DND-41 (cell line): ENCODE data around the gene GAST.

ENCODE experiments used
- ATAC-seq: fragments of 200-7000 bp; cut with Tn5 transposase; 3 replicates; pipeline ENCODE4 v1.9.1; 2021; ENCODE audit warnings: low read depth; ENCODE audit not compliant: insufficient read depth
- DNase-seq: peaks from one replicate; pipeline ENCODE4 v3.0.0-alpha.2; 2020
- H2AFZ ChIP-seq: 2 replicates; pipeline ENCODE4 v1.6.0; 2012; ENCODE audit warnings: low read depth, low read length
- H3K27ac ChIP-seq: 2 replicates; pipeline ENCODE4 v1.5.1; 2012; ENCODE audit warnings: low read length, inconsistent platforms
- H3K27me3 ChIP-seq: fragments of 200-600 bp; sonication (generic); 2 replicates; pipeline ENCODE4 v1.6.0; 2012; ENCODE audit warnings: low read length, mild to moderate bottlenecking, inconsistent platforms; ENCODE audit not compliant: insufficient read depth, poor library complexity
- H3K36me3 ChIP-seq: 2 replicates; pipeline ENCODE4 v1.5.1; 2012; ENCODE audit warnings: low read length, inconsistent platforms; ENCODE audit not compliant: insufficient read depth
- H3K4me1 ChIP-seq: 2 replicates; pipeline ENCODE4 v1.5.1; 2012; ENCODE audit warnings: mild to moderate bottlenecking, low read length; ENCODE audit not compliant: insufficient read depth
- H3K4me2 ChIP-seq: 2 replicates; pipeline ENCODE4 v1.6.0; 2012; ENCODE audit warnings: mild to moderate bottlenecking, moderate library complexity, low read length, inconsistent platforms; ENCODE audit not compliant: insufficient read depth
- H3K4me3 ChIP-seq, 2 experiments: fragments of 200-600 bp in 1 of 2; shearing (Covaris generic) in 1 of 2; 2 replicates each; pipeline ENCODE4 v1.5.1; 2012 to 2016; ENCODE audit warnings: inconsistent platforms in 2 of 2, low read length in 2 of 2, mild to moderate bottlenecking in 2 of 2, low read depth in 1 of 2, moderate library complexity in 1 of 2
- H3K79me2 ChIP-seq: 2 replicates; pipeline ENCODE4 v1.6.0; 2012; ENCODE audit warnings: low read length, inconsistent platforms; ENCODE audit not compliant: insufficient read depth
- H3K9ac ChIP-seq: 2 replicates; pipeline ENCODE4 v1.6.0; 2012; ENCODE audit warnings: low read depth, mild to moderate bottlenecking, inconsistent platforms, low read length, moderate library complexity
- H3K9me3 ChIP-seq: 2 replicates; pipeline ENCODE4 v1.5.1; 2012; ENCODE audit warnings: low read length, moderate library complexity, mild to moderate bottlenecking, inconsistent platforms; ENCODE audit not compliant: insufficient read depth, severe bottlenecking
- H4K20me1 ChIP-seq: 2 replicates; pipeline ENCODE4 v1.6.0; 2012; ENCODE audit warnings: low read length; ENCODE audit not compliant: insufficient read depth
- EZH2 ChIP-seq: IDR thresholded peaks from 3 replicates; pipeline ENCODE4 v1.6.1; 2012; ENCODE audit warnings: borderline replicate concordance, low read depth, mild to moderate bottlenecking, moderate library complexity, low read length, inconsistent platforms; ENCODE audit not compliant: severe bottlenecking
- TF ChIP-seq, protein P1 (sequence below): IDR thresholded peaks from 2 replicates; pipeline ENCODE4 v1.5.1; 2012; ENCODE audit warnings: borderline replicate concordance, low read length, moderate library complexity, mild to moderate bottlenecking; ENCODE audit not compliant: poor library complexity, severe bottlenecking; ENCODE audit errors: extremely low read depth

GAST gene

DNA sequence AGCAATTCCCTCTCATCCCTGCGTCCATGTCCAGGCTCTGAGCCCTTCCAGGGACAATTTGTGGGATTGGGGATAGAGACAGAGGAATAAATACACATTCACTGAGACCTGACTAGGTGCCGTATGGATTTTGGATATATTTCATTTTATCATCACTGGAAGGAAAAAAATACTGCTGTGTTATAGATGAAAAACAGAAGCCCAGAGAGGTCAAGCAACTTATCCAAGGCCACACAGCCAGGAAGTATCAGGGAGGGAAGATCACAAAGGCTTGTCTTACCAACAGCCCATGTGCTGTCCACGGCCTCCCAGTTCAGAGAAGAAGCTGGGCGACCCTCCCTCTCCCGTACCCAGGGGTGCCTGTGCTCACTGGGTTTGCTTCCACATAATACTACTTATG, 28.4 kb downstream of the GAST start:
- ATAC-seq (no peak), DNase-seq (no peak)
- Histone ChIP-seq H3K36me3 (no peaks in the 10 kb centered on the region), H3K79me2 (no peaks in the 10 kb centered on the region), H3K9ac (no peak overlapping the region), H3K4me3 (no peak overlapping the region), H3K27ac (no peak overlapping the region), H3K4me1 (peaks cover 7% of the 10 kb centered on the region), H2AFZ (no peak overlapping the region), H3K9me3 (no peaks in the 10 kb centered on the region), H3K4me2 (no peak overlapping the region), H3K27me3 (no peaks in the 10 kb centered on the region), H4K20me1 (no peaks in the 10 kb centered on the region)
- TF ChIP-seq, protein P1, sequence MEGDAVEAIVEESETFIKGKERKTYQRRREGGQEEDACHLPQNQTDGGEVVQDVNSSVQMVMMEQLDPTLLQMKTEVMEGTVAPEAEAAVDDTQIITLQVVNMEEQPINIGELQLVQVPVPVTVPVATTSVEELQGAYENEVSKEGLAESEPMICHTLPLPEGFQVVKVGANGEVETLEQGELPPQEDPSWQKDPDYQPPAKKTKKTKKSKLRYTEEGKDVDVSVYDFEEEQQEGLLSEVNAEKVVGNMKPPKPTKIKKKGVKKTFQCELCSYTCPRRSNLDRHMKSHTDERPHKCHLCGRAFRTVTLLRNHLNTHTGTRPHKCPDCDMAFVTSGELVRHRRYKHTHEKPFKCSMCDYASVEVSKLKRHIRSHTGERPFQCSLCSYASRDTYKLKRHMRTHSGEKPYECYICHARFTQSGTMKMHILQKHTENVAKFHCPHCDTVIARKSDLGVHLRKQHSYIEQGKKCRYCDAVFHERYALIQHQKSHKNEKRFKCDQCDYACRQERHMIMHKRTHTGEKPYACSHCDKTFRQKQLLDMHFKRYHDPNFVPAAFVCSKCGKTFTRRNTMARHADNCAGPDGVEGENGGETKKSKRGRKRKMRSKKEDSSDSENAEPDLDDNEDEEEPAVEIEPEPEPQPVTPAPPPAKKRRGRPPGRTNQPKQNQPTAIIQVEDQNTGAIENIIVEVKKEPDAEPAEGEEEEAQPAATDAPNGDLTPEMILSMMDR, result no peak
- TF ChIP-seq EZH2, result no peak

DNA sequence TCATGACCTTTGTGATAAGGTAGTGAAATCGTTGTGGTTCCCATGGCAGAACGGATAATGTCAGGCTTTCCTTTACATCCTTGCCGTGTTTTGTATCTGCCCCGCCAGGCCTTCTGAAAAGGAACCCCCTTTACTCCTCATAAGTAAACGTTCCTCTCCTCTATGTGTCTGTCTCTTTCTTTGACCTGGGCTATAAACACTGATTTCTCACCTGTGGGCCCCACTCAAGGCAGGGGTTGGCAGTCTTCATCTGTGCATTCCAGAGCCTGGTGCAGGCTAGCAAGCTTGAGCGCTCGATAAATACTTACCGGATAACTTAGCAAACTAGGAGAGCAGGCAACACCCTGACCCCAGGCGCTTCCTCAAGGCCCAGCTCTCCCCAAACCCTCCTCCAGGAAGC, 29.6 kb downstream of the GAST start:
- no peak for DNase-seq
- TF ChIP-seq EZH2, result no peak
- Histone ChIP-seq H3K27ac (no peak overlapping the region), H2AFZ (no peak overlapping the region), H3K9ac (no peak overlapping the region), H3K36me3 (no peaks in the 10 kb centered on the region), H3K27me3 (no peaks in the 10 kb centered on the region), H3K4me3 (no peak overlapping the region), H3K4me1 (peaks cover 7% of the 10 kb centered on the region), H3K79me2 (no peaks in the 10 kb centered on the region), H4K20me1 (no peaks in the 10 kb centered on the region), H3K4me2 (no peak overlapping the region), H3K9me3 (no peaks in the 10 kb centered on the region)
- ATAC-seq, result no peak

DNA sequence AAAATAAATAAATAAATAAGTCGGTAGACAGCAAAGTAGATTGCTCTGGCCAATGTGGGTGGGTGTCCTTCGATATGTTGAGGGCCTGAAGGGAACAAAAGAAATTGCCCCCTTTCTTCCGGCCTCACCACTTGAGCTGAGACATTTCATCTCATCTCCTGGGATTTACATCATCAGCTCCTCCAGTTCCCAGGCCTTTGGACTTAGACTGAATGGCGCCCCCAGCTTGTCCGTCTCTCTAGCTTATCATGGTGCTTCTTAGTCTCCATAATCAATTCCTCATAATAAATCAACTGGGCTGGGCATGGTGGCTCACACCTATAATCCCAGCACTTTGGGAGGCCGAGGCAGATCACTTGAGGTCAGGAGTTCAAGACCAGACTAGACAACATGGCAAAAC, 36.1 kb downstream of the GAST start:
- H3K27me3 ChIP-seq, result no peaks in the 10 kb centered on the region
- H3K79me2 ChIP-seq, result no peaks in the 10 kb centered on the region
- no peak for TF ChIP-seq EZH2
- TF ChIP-seq, protein P1, result no peak
- H3K4me2 ChIP-seq, result no peak overlapping the region
- H3K9me3 ChIP-seq, result no peaks in the 10 kb centered on the region
- no peaks in the 10 kb centered on the region for H3K4me1 ChIP-seq
- H3K9ac ChIP-seq, result no peak overlapping the region
- no peak overlapping the region for H3K27ac ChIP-seq
- no peak overlapping the region for H2AFZ ChIP-seq
- H4K20me1 ChIP-seq, result no peaks in the 10 kb centered on the region
- H3K4me3 ChIP-seq, result no peak overlapping the region
- DNase-seq (no peak), ATAC-seq (no peak)
- no peaks in the 10 kb centered on the region for H3K36me3 ChIP-seq

DNA sequence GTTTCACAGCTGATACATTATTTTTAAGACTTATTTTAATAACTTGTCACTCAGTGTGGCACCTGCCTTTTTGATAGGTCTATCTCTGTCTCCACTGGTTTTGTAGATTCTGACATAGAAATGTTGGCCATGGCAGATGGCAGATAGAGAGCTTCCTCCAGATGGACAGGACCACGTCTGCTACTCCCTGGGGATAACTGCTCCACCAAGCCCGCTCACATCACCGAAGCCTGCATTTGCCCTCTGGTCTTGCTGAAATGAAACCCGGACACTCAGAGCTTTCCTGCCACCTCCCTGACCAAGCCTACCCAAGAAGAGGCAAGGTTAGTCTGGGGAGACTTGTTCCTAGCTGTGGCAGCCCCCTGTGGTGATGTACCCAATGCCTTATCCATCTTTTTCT, 38.7 kb downstream of the GAST start:
- Histone ChIP-seq H3K9me3 (no peaks in the 10 kb centered on the region), H3K27ac (no peak overlapping the region), H3K36me3 (no peaks in the 10 kb centered on the region), H3K79me2 (no peaks in the 10 kb centered on the region), H4K20me1 (no peaks in the 10 kb centered on the region), H2AFZ (no peak overlapping the region), H3K9ac (no peak overlapping the region), H3K4me3 (no peak overlapping the region), H3K4me1 (no peaks in the 10 kb centered on the region), H3K27me3 (no peaks in the 10 kb centered on the region), H3K4me2 (no peak overlapping the region)
- DNase-seq, result no peak
- no peak for ATAC-seq
- TF ChIP-seq, protein P1, result no peak
- TF ChIP-seq EZH2, result no peak
